ENCODE results near the gene EML4.
A peak's percentile ranks its signal among the peaks of the same experiment; 100 is the strongest.

EML4 gene

GRCh38 chr2:42136782-42137124, 32.4 kb upstream of the EML4 start:
- H3K27me3 ChIP-seq = no peaks in the 10 kb centered on the region
- H3K27ac ChIP-seq = no peak overlapping the region
- no peak for TF ChIP-seq CTCF (IDR thresholded peaks at IDR 0.05)
- no peaks in the 10 kb centered on the region for H3K36me3 ChIP-seq
- H3K4me1 ChIP-seq = peaks cover 0 to 53% (median 39%) of the 10 kb centered on the region in 4 donors
- H3K9me3 ChIP-seq = no peaks in the 10 kb centered on the region
- no peak for DNase-seq
- intact Hi-C loops (cut with DNase I; ENCODE audit: low total_unique reads) = no loop called here
- no peak overlapping the region for H3K4me3 ChIP-seq

DNA sequence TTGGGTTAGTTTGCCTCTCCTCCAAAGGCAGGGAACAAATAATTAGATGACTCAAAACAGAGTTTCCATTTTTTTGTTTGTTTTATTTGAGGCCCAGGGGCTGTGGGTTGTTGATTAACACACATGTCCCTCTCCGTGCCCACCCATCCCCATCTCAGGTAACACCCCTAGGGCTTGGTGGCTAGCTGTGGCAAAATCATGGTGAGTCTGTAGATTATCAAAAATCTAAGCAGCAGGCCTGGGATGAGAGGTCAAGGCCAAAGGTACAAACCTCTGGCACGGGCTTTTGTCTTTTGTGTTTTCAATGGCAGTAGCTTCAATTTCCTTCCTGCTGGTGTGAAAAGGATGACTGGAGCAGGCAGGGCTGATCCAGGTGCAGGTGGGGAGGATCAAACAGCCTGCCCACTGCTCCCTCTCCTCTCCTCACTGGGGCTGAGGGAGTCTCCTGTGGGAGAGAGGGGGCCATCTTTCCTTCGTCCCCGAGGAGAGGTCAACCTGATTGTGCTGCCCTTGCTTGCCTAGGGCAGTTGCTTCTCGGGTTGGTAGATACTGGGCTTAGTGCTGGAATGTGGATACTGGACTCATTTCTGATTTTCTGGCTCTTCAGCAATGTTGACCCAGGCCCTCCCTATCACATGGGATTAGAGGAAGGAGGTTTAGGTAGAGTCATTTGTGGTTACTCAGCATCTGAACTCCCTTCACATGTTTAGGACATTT, 31.9 kb upstream of the EML4 start:
- Histone ChIP-seq H3K27me3 (no peaks in the 10 kb centered on the region), H3K9me3 (no peaks in the 10 kb centered on the region), H3K4me3 (no peak overlapping the region), H3K36me3 (no peaks in the 10 kb centered on the region), H3K4me1 (peaks cover 0 to 53% (median 40%) of the 10 kb centered on the region in 4 donors), H3K27ac (no peak overlapping the region)
- intact Hi-C loops (cut with DNase I; ENCODE audit: low total_unique reads) = no loop called here
- no peak for DNase-seq
- TF ChIP-seq CTCF (IDR thresholded peaks at IDR 0.05) = no peak

DNA sequence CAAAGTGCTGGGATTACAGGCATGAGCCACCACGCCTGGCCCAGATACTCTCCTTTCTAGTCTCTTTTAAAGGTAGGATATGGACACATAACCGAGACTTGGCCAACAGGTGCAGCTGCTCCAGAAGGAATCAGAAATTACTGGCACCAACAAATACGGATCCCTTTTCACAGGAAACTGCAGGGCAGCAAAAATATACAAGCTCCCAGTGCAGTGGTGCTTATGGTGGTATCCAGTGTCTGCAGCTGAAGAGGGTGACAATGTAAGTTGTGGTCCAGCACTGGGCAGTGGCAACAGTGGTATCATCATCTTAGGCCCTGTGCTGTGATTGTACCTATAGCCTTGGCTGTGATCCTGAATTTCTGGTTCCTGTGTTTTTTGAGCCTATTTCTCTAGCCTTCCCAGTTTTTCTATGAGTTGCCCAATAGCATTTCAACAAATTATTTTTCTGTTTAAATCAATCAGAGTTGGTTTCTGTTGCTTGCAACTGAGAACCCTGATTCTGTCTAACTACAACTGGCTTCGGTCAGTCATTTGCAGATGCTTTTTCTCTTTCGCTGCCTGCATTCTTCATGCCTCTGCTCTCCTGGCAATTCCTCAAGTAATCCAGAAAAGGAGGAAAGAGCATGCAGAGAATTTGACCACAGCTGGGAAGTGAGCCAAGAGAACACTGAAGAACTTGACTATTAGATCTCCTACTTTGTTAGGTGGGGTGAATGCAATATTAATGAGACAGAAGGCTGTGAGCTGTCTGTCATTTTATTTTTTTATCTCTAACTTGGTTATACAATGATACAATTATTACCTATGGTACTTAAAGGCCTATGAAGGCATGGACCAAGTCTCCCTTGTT, 30.8 kb upstream of the EML4 start:
- no peak for TF ChIP-seq CTCF (IDR thresholded peaks at IDR 0.05)
- H3K27me3 ChIP-seq = no peaks in the 10 kb centered on the region
- H3K9me3 ChIP-seq = no peaks in the 10 kb centered on the region
- no peak overlapping the region for H3K4me3 ChIP-seq
- H3K36me3 ChIP-seq = no peaks in the 10 kb centered on the region
- H3K27ac ChIP-seq = peak overlapping the region in 1 of 2 donors; percentile 50
- DNase-seq = peak in 1 of 2 donors; percentile 70
- peaks cover 0 to 50% (median 37%) of the 10 kb centered on the region in 4 donors for H3K4me1 ChIP-seq
- intact Hi-C loops (cut with DNase I; ENCODE audit: low total_unique reads) = no loop called here

DNA sequence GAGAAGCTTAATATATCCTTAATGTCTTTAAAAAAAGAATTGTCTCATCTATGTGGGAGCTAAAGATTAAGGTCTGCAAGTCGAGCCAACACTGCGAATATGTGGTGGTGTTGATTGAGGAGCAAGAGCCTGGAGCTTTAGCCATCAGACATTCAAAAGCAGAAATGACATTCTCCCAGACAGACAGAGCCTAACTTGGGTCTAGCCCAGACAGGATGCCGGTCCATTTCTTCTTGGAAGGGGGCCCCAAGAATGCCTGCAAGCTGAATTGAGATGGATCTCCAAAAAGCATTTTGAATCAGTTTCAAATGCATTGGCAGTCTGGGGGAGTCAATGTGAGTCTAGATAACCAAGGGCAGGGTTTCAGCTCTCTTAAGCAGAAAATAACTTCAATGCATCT, 30.1 kb upstream of the EML4 start:
- no peak for TF ChIP-seq CTCF (IDR thresholded peaks at IDR 0.05)
- Histone ChIP-seq H3K27me3 (no peaks in the 10 kb centered on the region), H3K4me3 (no peak overlapping the region), H3K4me1 (peaks cover 0 to 44% (median 33%) of the 10 kb centered on the region in 4 donors), H3K36me3 (no peaks in the 10 kb centered on the region), H3K9me3 (no peaks in the 10 kb centered on the region), H3K27ac (peak overlapping the region in 1 of 2 donors; percentile 50)
- DNase-seq = no peak
- intact Hi-C loops (cut with DNase I; ENCODE audit: low total_unique reads) = no loop called here

GRCh38 chr2:42140496-42140895, 28.7 kb upstream of the EML4 start:
- H3K36me3 ChIP-seq = no peaks in the 10 kb centered on the region
- H3K4me1 ChIP-seq = peaks cover 0 to 44% (median 33%) of the 10 kb centered on the region in 4 donors
- TF ChIP-seq CTCF (IDR thresholded peaks at IDR 0.05) = no peak

More at GRCh38 chr2:42140496-42140895, 28.7 kb upstream of the EML4 start:
- no peak for DNase-seq
- Histone ChIP-seq H3K4me3 (no peak overlapping the region), H3K27ac (no peak overlapping the region), H3K9me3 (no peaks in the 10 kb centered on the region), H3K27me3 (no peaks in the 10 kb centered on the region)
- intact Hi-C loops (cut with DNase I; ENCODE audit: low total_unique reads) = no loop called here
